Activated naive CD4-positive, alpha-beta T cell treated with anti-CD3 and anti-CD28 coated beads, Interleukin-2, amount 10 ng/mL, durations not matched to agents 7 days and 5 days (primary cell): ENCODE measurements around the gene PLEKHF1.
A peak's percentile ranks its signal among the peaks of the same experiment; 100 is the strongest.

Experiments
- CTCF ChIA-PET: fragments of 350-600 bp; sonication (Branson Sonifier 250); formaldehyde crosslinking; loops from one replicate; lab custom pipeline; 2021; ENCODE audit warnings: antibody characterized with exemption; lab: Charles Lee
- DNase-seq: peaks from one replicate; pipeline ENCODE4 v3.0.0-alpha.2; 2020
- H3K27ac Mint-ChIP-seq: one replicate; pipeline ENCODE4 v1.8.0; 2021; ENCODE audit warnings: mild to moderate bottlenecking, moderate library complexity, mixed read lengths
- H3K27me3 Mint-ChIP-seq: one replicate; pipeline ENCODE4 v1.8.0; 2021; ENCODE audit warnings: mild to moderate bottlenecking, mixed read lengths
- H3K36me3 Mint-ChIP-seq: one replicate; pipeline ENCODE4 v1.8.0; 2021; ENCODE audit warnings: mixed read lengths
- H3K4me1 Mint-ChIP-seq: one replicate; pipeline ENCODE4 v1.8.0; 2021; ENCODE audit warnings: mixed read lengths
- H3K4me3 Mint-ChIP-seq: one replicate; pipeline ENCODE4 v1.8.0; 2021; ENCODE audit warnings: mild to moderate bottlenecking, moderate library complexity, mixed read lengths
- H3K9me3 Mint-ChIP-seq: one replicate; pipeline ENCODE4 v1.8.0; 2021; ENCODE audit warnings: mixed read lengths

The PLEKHF1 gene

DNA sequence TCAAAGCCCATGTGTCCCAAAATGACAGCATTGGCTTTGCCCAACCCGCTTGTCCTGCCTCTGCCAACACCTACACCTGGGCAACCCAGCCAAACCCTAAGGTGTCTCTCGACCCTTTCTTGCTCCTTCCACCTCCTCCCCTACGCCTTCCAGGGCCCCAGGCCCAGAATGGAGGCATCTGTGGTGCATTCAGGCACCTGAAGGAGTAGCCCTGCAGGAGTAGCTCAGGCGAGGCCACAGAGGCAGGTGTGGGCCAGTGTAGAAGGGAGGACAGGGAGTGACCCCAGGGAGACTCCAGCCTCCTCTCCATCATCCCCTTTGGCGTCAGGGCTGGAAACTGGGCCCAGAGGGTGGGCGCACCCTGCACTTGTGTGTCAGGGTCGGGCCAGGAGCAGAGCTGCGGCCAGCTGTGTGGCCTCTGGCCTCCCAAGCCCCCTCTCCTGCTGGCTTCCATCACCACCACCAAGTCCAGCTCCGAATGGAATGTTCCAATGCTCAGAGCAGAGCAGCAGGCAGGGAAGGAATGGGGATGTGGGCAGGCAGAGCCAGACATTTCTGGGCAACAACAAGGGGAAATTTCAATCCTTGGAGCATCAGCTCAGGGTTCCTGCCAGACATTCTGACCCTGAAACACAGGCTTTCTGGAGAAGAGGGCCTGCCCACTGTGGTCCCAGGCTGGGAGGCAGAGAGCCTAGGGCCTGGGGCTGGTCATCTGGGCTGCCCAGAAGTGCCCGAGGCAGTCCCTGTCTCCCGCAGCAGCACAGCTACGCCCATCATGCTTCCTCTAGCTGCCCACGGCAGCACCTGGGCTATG lies 16.4 kb downstream of the PLEKHF1 start:
- Mint-ChIP-seq H3K4me1 (peaks cover 62% of the 10 kb centered on the region), H3K36me3 (peaks cover 23% of the 10 kb centered on the region), H3K27me3 (peaks cover 3% of the 10 kb centered on the region), H3K4me3 (no peak overlapping the region), H3K9me3 (no peaks in the 10 kb centered on the region), H3K27ac (peak overlapping the region; percentile 87)
- CTCF ChIA-PET, result interaction anchor here (1.0 to 2.5 kb wide), 5 partner anchors 9 to 71 kb away, joined by 3 to 11 read pairs (median 5); partner anchors contain the start of gene PLEKHF1
- DNase-seq, result no peak

DNA sequence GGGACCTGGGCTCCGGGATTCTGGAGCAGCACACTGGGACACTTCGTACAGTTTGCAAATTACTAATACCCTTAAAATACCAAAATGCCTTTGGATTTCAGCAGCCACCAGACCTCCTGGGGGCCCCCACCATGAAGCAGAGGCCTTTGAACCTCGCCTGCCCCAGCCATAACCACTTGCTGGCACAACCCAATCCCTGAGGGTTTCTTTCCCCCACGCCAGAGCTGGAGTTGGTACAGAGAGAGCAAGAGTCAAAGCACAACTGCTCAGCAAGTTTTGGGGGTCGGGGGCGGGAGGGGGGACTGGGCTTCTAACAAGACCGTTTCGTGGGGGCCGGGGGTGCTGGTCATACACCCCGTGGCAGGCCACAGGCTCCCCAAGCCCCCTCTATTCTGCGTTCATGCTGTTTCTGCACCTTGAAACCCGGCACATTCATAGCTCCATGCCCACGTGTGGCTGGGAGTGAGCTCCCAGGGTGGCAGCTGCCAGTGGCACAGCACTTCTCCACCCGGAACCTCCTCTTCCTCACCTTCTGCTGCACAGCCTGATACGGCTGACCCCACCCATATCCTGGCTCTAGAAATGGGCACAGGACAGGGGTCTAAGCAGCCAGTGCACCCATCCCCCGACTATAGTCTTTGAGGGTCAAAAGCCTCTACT lies 17.1 kb downstream of the PLEKHF1 start:
- H3K9me3 Mint-ChIP-seq, result no peaks in the 10 kb centered on the region
- no peak for DNase-seq
- peaks cover 3% of the 10 kb centered on the region for H3K27me3 Mint-ChIP-seq
- CTCF ChIA-PET, result interaction anchor here (1.0 to 2.5 kb wide), 5 partner anchors 8 to 72 kb away, joined by 3 to 11 read pairs (median 5); partner anchors contain the start of gene PLEKHF1
- H3K4me3 Mint-ChIP-seq, result no peak overlapping the region
- no peak overlapping the region for H3K27ac Mint-ChIP-seq
- peaks cover 60% of the 10 kb centered on the region for H3K4me1 Mint-ChIP-seq
- peaks cover 17% of the 10 kb centered on the region for H3K36me3 Mint-ChIP-seq

DNA sequence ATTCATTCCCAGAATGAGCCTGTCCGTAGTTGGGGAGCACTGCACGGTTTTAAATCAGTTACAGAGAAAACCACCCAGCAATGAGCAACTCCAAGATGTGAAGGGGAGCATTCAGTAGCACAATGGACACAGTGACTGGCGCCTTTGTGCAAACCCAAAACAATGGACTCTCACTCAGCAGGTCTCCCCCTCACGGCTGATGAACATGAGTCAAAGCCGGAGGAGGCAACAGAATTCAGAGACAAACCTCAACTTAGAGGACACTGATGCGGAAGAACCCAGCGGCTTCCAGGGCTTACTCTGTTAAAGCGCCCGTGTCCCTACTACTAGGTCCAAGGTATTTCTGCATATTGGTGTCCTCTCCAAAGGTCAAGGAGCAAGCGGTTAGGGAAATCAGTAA lies 17.7 kb downstream of the PLEKHF1 start:
- H3K4me1 Mint-ChIP-seq, result peaks cover 64% of the 10 kb centered on the region
- H3K4me3 Mint-ChIP-seq, result no peak overlapping the region
- no peaks in the 10 kb centered on the region for H3K9me3 Mint-ChIP-seq
- no peak overlapping the region for H3K27ac Mint-ChIP-seq
- H3K27me3 Mint-ChIP-seq, result peaks cover 6% of the 10 kb centered on the region
- H3K36me3 Mint-ChIP-seq, result peaks cover 17% of the 10 kb centered on the region
- CTCF ChIA-PET, result interaction anchor here (2.5 kb wide), 1 partner anchor 11 kb away, joined by 11 read pairs; no protein-coding TSS in a partner anchor
- no peak for DNase-seq

DNA sequence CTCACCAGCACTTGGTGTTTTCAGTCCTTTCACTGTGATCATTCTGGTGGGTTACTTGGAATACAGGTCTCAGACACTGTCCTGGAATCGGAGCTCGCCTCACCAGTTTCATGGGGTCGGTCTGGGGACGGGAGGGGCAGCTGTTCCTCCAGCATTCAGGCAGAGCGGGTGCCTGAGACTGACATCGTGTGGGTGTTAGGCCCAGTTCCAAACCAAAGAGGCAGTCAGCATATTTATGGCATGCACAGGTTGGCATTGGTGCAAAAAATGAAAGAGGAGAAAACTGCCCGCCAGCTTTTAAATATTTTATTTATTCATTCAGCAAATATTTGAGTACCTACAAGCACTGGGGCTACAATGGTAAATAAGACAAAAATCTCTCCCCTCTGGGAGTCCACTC lies 20.1 kb downstream of the PLEKHF1 start:
- H3K27me3 Mint-ChIP-seq, result peaks cover 6% of the 10 kb centered on the region
- H3K4me1 Mint-ChIP-seq, result peaks cover 63% of the 10 kb centered on the region
- peaks cover 13% of the 10 kb centered on the region for H3K36me3 Mint-ChIP-seq
- CTCF ChIA-PET, result interaction anchor here (1.0 to 1.8 kb wide), 4 partner anchors 9 to 74 kb away, joined by 3 to 7 read pairs (median 4); partner anchors contain the start of gene PLEKHF1
- H3K9me3 Mint-ChIP-seq, result peaks cover 4% of the 10 kb centered on the region
- no peak overlapping the region for H3K27ac Mint-ChIP-seq
- no peak overlapping the region for H3K4me3 Mint-ChIP-seq
- DNase-seq, result no peak

DNA sequence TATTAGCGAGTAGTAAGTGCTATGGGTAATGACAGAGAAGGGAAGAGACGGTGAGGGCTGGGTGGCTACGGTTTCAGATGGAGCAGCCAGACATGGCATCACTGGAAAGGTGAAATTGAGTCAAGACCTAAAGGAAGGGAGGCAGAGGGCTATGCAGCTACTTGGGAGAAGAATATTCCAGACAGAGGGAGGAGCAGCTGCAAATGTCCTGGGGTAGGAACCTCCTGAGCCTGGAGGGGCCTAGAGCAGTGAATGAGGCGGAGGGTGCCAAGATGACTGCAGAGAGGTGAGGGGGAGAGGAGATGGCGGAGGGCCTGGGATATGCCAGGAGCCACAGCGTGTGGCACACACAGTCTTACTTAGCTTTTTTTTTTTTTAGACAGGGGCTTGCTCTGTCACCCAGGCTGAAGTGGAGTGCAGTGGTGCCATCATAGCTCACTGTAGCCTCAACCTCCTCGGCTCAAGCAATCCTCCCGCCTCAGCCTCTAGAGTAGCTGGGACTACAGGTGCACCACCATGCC lies 21.1 kb downstream of the PLEKHF1 start:
- Mint-ChIP-seq H3K9me3 (peaks cover 4% of the 10 kb centered on the region), H3K36me3 (peaks cover 11% of the 10 kb centered on the region), H3K4me3 (no peak overlapping the region), H3K27me3 (peaks cover 6% of the 10 kb centered on the region), H3K27ac (no peak overlapping the region), H3K4me1 (peaks cover 60% of the 10 kb centered on the region)
- no peak for DNase-seq
- CTCF ChIA-PET, result interaction anchor here (0.9 to 1.8 kb wide), 4 partner anchors 8 to 76 kb away, joined by 3 to 9 read pairs (median 5); partner anchors contain the start of gene PLEKHF1

DNA sequence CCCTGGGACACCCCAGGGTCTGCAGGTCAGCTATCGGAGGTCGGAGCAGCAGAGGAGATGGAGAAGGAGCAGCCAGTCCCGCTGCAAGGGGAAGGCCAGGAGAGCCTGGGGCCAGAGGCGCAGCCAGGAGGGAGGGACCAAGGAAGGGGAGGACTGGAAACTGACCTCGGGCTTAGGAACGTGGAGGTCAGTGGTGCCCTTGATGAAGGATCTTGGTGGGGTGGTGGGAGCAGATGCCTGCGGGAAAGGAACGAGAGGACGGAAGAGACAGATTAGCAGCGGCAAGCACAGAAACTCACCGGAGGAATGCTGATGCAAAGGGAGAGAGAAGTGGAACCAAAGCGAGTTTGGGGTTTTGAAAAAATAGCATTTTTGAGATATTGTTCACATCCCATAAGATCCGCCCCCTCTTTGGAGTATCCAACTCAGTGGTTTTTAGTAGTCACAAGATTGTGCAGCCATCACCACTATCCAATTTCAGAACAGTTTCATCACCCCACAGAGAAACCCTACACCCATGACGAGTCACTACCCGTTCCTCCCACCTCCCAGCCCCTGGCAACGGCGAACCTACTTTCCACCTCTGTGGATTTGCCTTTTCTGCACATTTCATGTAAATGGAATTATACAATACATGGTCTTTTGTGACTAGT lies 22.1 kb downstream of the PLEKHF1 start:
- Mint-ChIP-seq H3K9me3 (peaks cover 4% of the 10 kb centered on the region), H3K4me3 (no peak overlapping the region), H3K4me1 (peaks cover 54% of the 10 kb centered on the region), H3K27me3 (peaks cover 6% of the 10 kb centered on the region), H3K27ac (no peak overlapping the region), H3K36me3 (peaks cover 10% of the 10 kb centered on the region)
- no peak for DNase-seq
- CTCF ChIA-PET, result interaction anchor here (1.1 to 7.9 kb wide), 3 partner anchors 22 to 78 kb away, joined by 6 to 132 read pairs (median 7); partner anchors contain the start of genes PLEKHF1 and POP4

DNA sequence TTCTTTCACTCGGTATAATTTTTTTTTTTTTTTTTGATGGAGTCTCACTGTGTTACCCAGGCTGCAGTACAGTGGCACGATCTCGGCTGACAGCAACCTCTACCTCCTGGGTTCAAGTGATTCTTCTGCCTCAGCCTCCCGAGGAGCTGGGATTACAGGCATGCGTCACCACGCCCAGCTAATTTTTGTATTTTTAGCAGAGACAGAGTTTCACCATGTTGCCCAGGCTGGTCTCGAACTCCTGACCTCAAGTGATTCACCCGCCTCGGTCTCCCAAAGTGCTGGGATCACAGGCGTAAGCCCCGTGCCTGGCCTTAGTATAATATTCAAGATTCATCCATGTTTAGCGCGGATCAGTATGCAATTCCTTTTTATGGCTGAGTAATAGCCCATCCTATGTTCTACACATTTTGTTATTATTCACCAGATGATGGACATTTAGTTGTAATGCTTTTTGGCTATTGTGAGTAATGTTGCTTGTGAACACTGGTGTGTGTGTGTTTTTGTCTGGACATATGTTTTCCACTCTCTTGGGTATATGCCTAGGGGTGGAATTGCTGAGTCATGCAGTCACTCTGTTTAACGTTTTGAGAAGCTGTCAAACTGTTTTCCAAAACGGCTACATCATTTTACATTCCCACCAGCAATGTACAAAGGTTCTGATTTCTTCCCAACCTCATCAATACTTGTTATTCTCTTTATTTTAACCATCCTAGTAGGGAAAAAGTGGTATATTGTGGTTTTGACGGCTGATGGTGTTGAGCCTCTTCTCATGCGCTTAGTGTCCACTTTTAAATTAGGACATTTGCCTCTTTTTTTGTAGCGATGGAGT lies 22.9 kb downstream of the PLEKHF1 start:
- Mint-ChIP-seq H3K9me3 (peaks cover 4% of the 10 kb centered on the region), H3K4me3 (no peak overlapping the region), H3K4me1 (peaks cover 48% of the 10 kb centered on the region), H3K36me3 (peaks cover 10% of the 10 kb centered on the region), H3K27me3 (peaks cover 6% of the 10 kb centered on the region), H3K27ac (peak overlapping the region; percentile 56)
- no peak for DNase-seq
- CTCF ChIA-PET, result interaction anchor here (1.1 to 7.9 kb wide), 3 partner anchors 19 to 79 kb away, joined by 4 to 132 read pairs (median 6); partner anchors contain the start of genes PLEKHF1 and POP4

DNA sequence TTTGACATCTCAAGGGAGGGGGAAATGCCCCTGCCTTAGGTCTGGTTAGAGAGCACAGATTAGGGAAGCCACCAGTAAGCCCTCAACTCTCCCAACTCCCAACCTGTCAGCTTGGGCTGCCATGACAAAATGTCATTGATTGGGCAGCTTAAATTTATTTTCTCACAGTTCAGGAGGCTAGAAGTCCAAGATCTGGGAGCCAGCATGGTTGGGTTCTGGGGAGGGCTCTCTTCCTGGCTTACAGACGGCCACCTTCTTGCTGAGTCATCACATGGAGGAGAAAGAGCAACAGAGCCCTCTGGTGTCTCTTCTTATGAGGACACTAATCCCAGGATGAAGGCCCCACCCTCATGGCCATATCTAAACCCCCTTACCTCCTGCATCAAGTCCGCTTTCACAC lies 25.6 kb downstream of the PLEKHF1 start:
- Mint-ChIP-seq H3K27ac (peak overlapping the region; percentile 64), H3K9me3 (peaks cover 5% of the 10 kb centered on the region), H3K27me3 (peaks cover 3% of the 10 kb centered on the region), H3K4me3 (no peak overlapping the region), H3K36me3 (peaks cover 10% of the 10 kb centered on the region), H3K4me1 (peaks cover 45% of the 10 kb centered on the region)
- DNase-seq, result peak; percentile 70
- CTCF ChIA-PET, result interaction anchor here (0.7 to 7.9 kb wide), 14 partner anchors 9 to 160 kb away, joined by 3 to 147 read pairs (median 6); partner anchors contain the start of genes C19orf12, PLEKHF1 and POP4

DNA sequence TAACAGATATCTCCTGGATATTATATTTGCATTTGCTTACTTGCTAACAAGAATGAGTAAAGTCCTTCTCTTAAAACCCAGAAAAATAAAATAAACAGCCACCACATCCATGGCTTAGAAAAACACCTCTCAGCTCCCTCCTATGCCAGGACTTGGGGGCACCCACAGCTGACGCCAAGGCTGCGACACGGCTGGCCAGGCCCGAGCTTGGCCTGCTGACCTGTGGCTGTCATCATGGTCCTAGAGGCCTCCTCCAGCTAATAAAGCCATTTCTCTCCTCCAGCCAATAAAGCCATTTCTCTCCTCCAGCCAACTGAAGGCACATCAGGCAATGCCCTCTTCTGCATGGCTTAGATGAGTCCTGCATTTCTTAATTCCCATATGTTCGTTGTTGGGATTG lies 28.9 kb downstream of the PLEKHF1 start:
- Mint-ChIP-seq H3K4me1 (peaks cover 23% of the 10 kb centered on the region), H3K4me3 (no peak overlapping the region), H3K27ac (no peak overlapping the region), H3K36me3 (peaks cover 11% of the 10 kb centered on the region), H3K27me3 (no peaks in the 10 kb centered on the region), H3K9me3 (peaks cover 5% of the 10 kb centered on the region)
- CTCF ChIA-PET, result interaction anchor here (0.8 to 7.9 kb wide), 15 partner anchors 8 to 102 kb away, joined by 3 to 147 read pairs (median 4); partner anchors contain the start of genes C19orf12 and POP4
- DNase-seq, result no peak

DNA sequence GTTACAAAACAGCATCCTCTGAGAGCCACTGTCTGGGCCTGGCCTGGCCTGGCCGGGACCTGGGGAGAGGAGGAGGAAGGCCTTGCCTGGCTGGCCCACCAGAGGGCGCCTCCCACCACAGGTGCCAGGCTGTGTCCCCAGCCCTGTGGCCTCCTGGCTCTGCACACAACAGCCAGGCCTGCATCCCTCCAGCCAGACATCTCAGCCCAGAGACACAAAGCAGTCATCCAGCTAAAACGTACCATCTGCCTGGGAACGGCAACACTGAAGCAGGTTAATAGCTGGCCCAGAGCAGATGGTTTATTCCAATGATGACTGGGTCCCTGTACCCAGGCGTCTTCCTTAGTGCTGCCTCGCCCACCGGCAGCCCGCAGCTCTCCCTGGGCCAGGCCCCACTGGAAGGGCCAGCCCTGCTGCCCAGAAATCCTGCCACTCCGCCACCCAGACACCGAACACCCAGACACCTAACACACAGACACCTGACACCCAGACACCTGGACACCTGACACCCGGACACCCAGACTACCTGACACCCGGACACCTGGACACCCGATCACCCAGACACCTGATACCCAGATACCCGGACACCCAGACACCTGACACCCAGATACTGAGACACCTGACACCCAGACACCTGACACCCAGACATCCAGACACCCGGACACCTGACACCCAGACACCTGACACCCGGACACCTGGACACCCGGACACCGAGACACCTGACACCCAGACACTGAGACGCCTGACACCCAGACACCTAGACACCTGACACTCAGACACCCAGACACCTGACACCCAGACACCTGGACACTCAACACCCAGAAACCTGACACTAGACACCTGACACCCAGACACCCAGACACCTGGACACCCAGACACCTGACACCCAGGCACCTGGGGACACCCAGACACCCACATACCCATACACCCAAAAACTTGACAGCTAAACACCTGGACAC lies 29.7 kb downstream of the PLEKHF1 start:
- CTCF ChIA-PET, result interaction anchor here (0.8 to 7.9 kb wide), 16 partner anchors 9 to 101 kb away, joined by 3 to 147 read pairs (median 4); partner anchors contain the start of genes C19orf12 and POP4
- Mint-ChIP-seq H3K9me3 (peaks cover 1% of the 10 kb centered on the region), H3K4me1 (peaks cover 18% of the 10 kb centered on the region), H3K27me3 (no peaks in the 10 kb centered on the region), H3K27ac (peak overlapping the region; percentile 44), H3K4me3 (no peak overlapping the region), H3K36me3 (peaks cover 6% of the 10 kb centered on the region)
- DNase-seq, result peak; percentile 88

DNA sequence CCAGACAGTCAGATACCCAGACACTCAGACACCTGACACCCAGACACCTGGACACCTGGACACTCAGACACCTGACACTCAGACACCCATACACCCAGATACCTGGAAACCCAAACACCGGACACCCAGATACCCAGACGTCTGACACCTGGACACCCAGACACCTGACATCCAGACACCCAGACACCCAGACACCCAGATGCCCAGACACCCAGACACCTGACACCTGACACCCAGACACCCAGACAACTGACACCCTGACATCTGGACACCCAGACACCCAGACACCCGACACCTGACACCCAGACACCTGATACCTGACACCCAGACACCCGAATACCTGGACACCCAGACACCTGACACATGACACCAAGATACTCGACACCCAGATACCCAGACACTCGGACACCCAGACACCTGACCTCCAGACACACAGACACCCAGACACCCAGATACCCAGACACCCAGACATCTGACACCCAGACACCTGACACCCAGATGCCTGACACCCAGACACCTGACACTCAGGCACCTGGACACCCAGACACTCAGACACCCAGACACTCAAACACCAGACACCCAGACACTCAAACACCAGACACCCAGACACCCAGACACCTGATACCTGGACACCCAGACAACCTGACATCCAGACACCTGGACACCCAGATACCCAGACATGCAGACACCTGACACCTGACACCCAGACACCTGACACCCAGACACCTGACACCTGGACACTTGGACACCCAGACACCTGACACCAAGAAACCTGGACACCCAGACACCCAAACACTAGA lies 30.7 kb downstream of the PLEKHF1 start:
- DNase-seq, result no peak
- Mint-ChIP-seq H3K4me1 (peaks cover 13% of the 10 kb centered on the region), H3K27ac (peak overlapping the region; percentile 68), H3K36me3 (peaks cover 6% of the 10 kb centered on the region), H3K9me3 (peaks cover 1% of the 10 kb centered on the region), H3K4me3 (no peak overlapping the region), H3K27me3 (no peaks in the 10 kb centered on the region)
- CTCF ChIA-PET, result interaction anchor here (1.1 to 6.2 kb wide), 3 partner anchors 10 to 19 kb away, joined by 3 to 147 read pairs (median 5); partner anchors contain the start of gene C19orf12
